Measurements from ENCODE around the gene FASN.
"Not testable (repeated sequence)": the region's sequence is repeated elsewhere in the genome, so short reads cannot be mapped to it uniquely, and the experiment has no call there.

FASN gene

GRCh38 chr17:82098169-82098938, at the start of gene FASN:
TSS of gene FASN (minus strand) at chr17:82098236. CDS start at chr17:82096445, 1,791 bp downstream.
- H3K27me3 ChIP-seq (ENCODE audit: insufficient read depth, low read depth) = no peaks in the 10 kb centered on the region
- H3K79me2 ChIP-seq (ENCODE audit: insufficient read depth, low read depth) = peaks cover 45% of the 10 kb centered on the region
- H3K4me3 ChIP-seq (IDR thresholded peaks at IDR 0.05; ENCODE audit: insufficient read depth, low read depth, low read length) = no peak within 1 kb of the TSS
- peak within 1 kb of the TSS; percentile 96 for H3K9ac ChIP-seq
- no peak; the same call in 1 of the 2 replicates for TF ChIP-seq CTCF (conservative IDR thresholded peaks at IDR 0.05; ENCODE audit: low read depth, low read length)
- H3K4me2 ChIP-seq = peak within 1 kb of the TSS; percentile 97
- H2AFZ ChIP-seq (ENCODE audit: low read depth) = peak within 1 kb of the TSS; percentile 53
- peak within 1 kb of the TSS; percentile 94 for H3K27ac ChIP-seq
- peaks cover 13% of the 10 kb centered on the region; the same call in 1 of the 2 replicates for H4K20me1 ChIP-seq (ENCODE audit: insufficient read depth)
- peaks cover 27% of the 10 kb centered on the region for H3K4me1 ChIP-seq (ENCODE audit: low read depth, poor library complexity, severe bottlenecking)
- peaks cover 7% of the 10 kb centered on the region; the same call in 1 of the 2 replicates for H3K36me3 ChIP-seq (ENCODE audit: insufficient read depth)

- H3K27me3 ChIP-seq (ENCODE audit: insufficient read depth, low read depth) = no peaks in the 10 kb centered on the region
- H3K4me3 ChIP-seq (IDR thresholded peaks at IDR 0.05; ENCODE audit: insufficient read depth, low read depth, low read length) = no peak overlapping the region
- no peaks in the 10 kb centered on the region for H3K79me2 ChIP-seq (ENCODE audit: insufficient read depth, low read depth)
- H3K4me1 ChIP-seq (ENCODE audit: low read depth, poor library complexity, severe bottlenecking) = no peaks in the 10 kb centered on the region
- TF ChIP-seq CTCF (conservative IDR thresholded peaks at IDR 0.05; ENCODE audit: low read depth, low read length) = no peak
- H3K9ac ChIP-seq = no peak overlapping the region
- H3K36me3 ChIP-seq (ENCODE audit: insufficient read depth) = no peaks in the 10 kb centered on the region
- no peak overlapping the region for H2AFZ ChIP-seq (ENCODE audit: low read depth)
- no peak overlapping the region for H3K4me2 ChIP-seq
- no peak overlapping the region for H3K27ac ChIP-seq
- no peaks in the 10 kb centered on the region for H4K20me1 ChIP-seq (ENCODE audit: insufficient read depth)
These were observed 48.9 kb upstream of the FASN start for GRCh38 chr17:82146663-82147654.

- TF ChIP-seq CTCF (conservative IDR thresholded peaks at IDR 0.05; ENCODE audit: low read depth, low read length) = no peak
These were observed 47.6 kb upstream of the FASN start for GRCh38 chr17:82145550-82146155.

GRCh38 chr17:82143333-82143732, 45.3 kb upstream of the FASN start:
- Histone ChIP-seq H3K9ac (no peak overlapping the region), H3K27ac (no peak overlapping the region), H3K79me2 (ENCODE audit: insufficient read depth, low read depth) (no peaks in the 10 kb centered on the region), H2AFZ (ENCODE audit: low read depth) (no peak overlapping the region), H3K4me3 (IDR thresholded peaks at IDR 0.05; ENCODE audit: insufficient read depth, low read depth, low read length) (no peak overlapping the region), H3K4me2 (no peak overlapping the region), H3K27me3 (ENCODE audit: insufficient read depth, low read depth) (no peaks in the 10 kb centered on the region), H3K4me1 (ENCODE audit: low read depth, poor library complexity, severe bottlenecking) (no peaks in the 10 kb centered on the region), H4K20me1 (ENCODE audit: insufficient read depth) (no peaks in the 10 kb centered on the region), H3K36me3 (ENCODE audit: insufficient read depth) (no peaks in the 10 kb centered on the region)
- no peak for TF ChIP-seq CTCF (conservative IDR thresholded peaks at IDR 0.05; ENCODE audit: low read depth, low read length)

More at GRCh38 chr17:82145550-82146155, 47.6 kb upstream of the FASN start:
- Histone ChIP-seq H3K4me1 (ENCODE audit: low read depth, poor library complexity, severe bottlenecking) (no peaks in the 10 kb centered on the region), H3K9ac (no peak overlapping the region), H3K27me3 (ENCODE audit: insufficient read depth, low read depth) (no peaks in the 10 kb centered on the region), H4K20me1 (ENCODE audit: insufficient read depth) (no peaks in the 10 kb centered on the region), H3K4me2 (no peak overlapping the region), H3K36me3 (ENCODE audit: insufficient read depth) (no peaks in the 10 kb centered on the region), H2AFZ (ENCODE audit: low read depth) (no peak overlapping the region), H3K4me3 (IDR thresholded peaks at IDR 0.05; ENCODE audit: insufficient read depth, low read depth, low read length) (no peak overlapping the region), H3K27ac (no peak overlapping the region), H3K79me2 (ENCODE audit: insufficient read depth, low read depth) (no peaks in the 10 kb centered on the region)

GRCh38 chr17:82139961-82140360, 41.9 kb upstream of the FASN start:
- not testable (repeated sequence) for H3K79me2 ChIP-seq (ENCODE audit: insufficient read depth, low read depth); H3K4me2 ChIP-seq; H2AFZ ChIP-seq (ENCODE audit: low read depth); H4K20me1 ChIP-seq (ENCODE audit: insufficient read depth); H3K9ac ChIP-seq; H3K36me3 ChIP-seq (ENCODE audit: insufficient read depth); H3K4me1 ChIP-seq (ENCODE audit: low read depth, poor library complexity, severe bottlenecking); H3K27ac ChIP-seq; H3K4me3 ChIP-seq (IDR thresholded peaks at IDR 0.05; ENCODE audit: insufficient read depth, low read depth, low read length); H3K27me3 ChIP-seq (ENCODE audit: insufficient read depth, low read depth)

Measured in KMS-11 (cell line).